T-cell (primary cell): ENCODE measurements around the gene ACAP2. TPM values are rescaled to one million over a fixed set of nuclear protein-coding genes. Genes with fewer than 3 reads are reported as not detected.

Experiments used
- ATAC-seq, 4 experiments: fragments of 200-7000 bp in 3 of 4; fragments of 150-1000 bp in 1 of 4; cut with Tn5 transposase; replicated peaks in 1 of 4; 1 replicate in 3 of 4; 2 replicates in 1 of 4; pipeline ENCODE4 v1.10.0; 2021; ENCODE audit warnings: moderate library complexity in 3 of 4, mild to moderate bottlenecking in 2 of 4, moderate number of reproducible peaks in 1 of 4
- CTCF ChIA-PET, 2 donors: fragments of 300-600 bp; sonication (Branson Sonifier 250); formaldehyde crosslinking; loops; one replicate each; lab custom pipeline; 2022; ENCODE audit warnings: antibody characterized with exemption in 2 of 2; lab: Charles Lee
- POLR2A ChIA-PET, 2 donors: fragments of 300-600 bp; sonication (Branson Sonifier 250); formaldehyde crosslinking; loops; one replicate each; lab custom pipeline; 2022; ENCODE audit warnings: antibody characterized with exemption in 2 of 2; lab: Charles Lee
- DNase-seq, 35 experiments: peaks; one replicate each; pipeline versions ENCODE4 v3.0.0 to v3.0.0-alpha.2; 2013 to 2023
- H3K27ac ChIP-seq: one replicate; pipeline ENCODE4 v1.5.1; 2013; ENCODE audit warnings: low read length
- H3K27me3 ChIP-seq, 2 experiments: replicated peaks in 1 of 2; 1 replicate in 1 of 2; 2 replicates in 1 of 2; pipeline versions ENCODE4 v1.6.1 to v1.7.0; 2013; ENCODE audit warnings: low read length in 1 of 2, mixed read lengths in 1 of 2; ENCODE audit not compliant: control insufficient read depth in 2 of 2, insufficient read depth in 2 of 2; ENCODE audit errors: extremely low read depth in 1 of 2
- H3K36me3 ChIP-seq, 2 donors: 1 replicate in 1 of 2; 2 replicates in 1 of 2; pipeline versions ENCODE4 v1.6.1 to v1.7.0; 2013; ENCODE audit warnings: low read length in 1 of 2; ENCODE audit not compliant: control insufficient read depth in 2 of 2, insufficient read depth in 1 of 2; ENCODE audit errors: extremely low read depth in 1 of 2
- H3K4me1 ChIP-seq, 2 experiments: 1 replicate in 1 of 2; 2 replicates in 1 of 2; pipeline versions ENCODE4 v1.6.1 to v1.7.0; 2013; ENCODE audit warnings: low read length in 2 of 2, mixed read lengths in 1 of 2; ENCODE audit not compliant: insufficient read depth in 2 of 2, control insufficient read depth in 1 of 2; ENCODE audit errors: extremely low read depth in 1 of 2
- H3K4me3 ChIP-seq, 2 donors: 1 replicate in 1 of 2; 2 replicates in 1 of 2; pipeline versions ENCODE4 v1.5.1 to v1.7.0; 2013; ENCODE audit warnings: mild to moderate bottlenecking in 2 of 2, low read length in 1 of 2, moderate library complexity in 1 of 2; ENCODE audit not compliant: control insufficient read depth in 1 of 2; ENCODE audit errors: extremely low read depth in 1 of 2
- H3K9me3 ChIP-seq: 2 replicates; pipeline ENCODE4 v1.7.0; 2013
- H3K27ac Mint-ChIP-seq, 2 donors: one replicate each; pipeline ENCODE4 v1.8.0; 2020 to 2021; ENCODE audit warnings: mild to moderate bottlenecking in 2 of 2, mixed read lengths in 2 of 2
- H3K27me3 Mint-ChIP-seq, 2 donors: one replicate each; pipeline ENCODE4 v1.8.0; 2021 to 2022; ENCODE audit warnings: mixed read lengths in 2 of 2
- H3K36me3 Mint-ChIP-seq: one replicate; pipeline ENCODE4 v1.8.0; 2021; ENCODE audit warnings: mixed read lengths
- H3K4me1 Mint-ChIP-seq, 3 donors: one replicate each; pipeline ENCODE4 v1.8.0; 2020 to 2022; ENCODE audit warnings: mixed read lengths in 3 of 3, mild to moderate bottlenecking in 1 of 3
- H3K4me3 Mint-ChIP-seq, 3 donors: one replicate each; pipeline ENCODE4 v1.8.0; 2020 to 2022; ENCODE audit warnings: mild to moderate bottlenecking in 3 of 3, mixed read lengths in 3 of 3, moderate library complexity in 3 of 3
- H3K9me3 Mint-ChIP-seq, 3 donors: one replicate each; pipeline ENCODE4 v1.8.0; 2020 to 2022; ENCODE audit warnings: mixed read lengths in 3 of 3
- WGBS: methylation state at CpG from one replicate; pipeline ENCODE4 v1.1.5; 2013; ENCODE audit warnings: missing lambda C conversion rate; ENCODE audit not compliant: insufficient coverage; 5-methylcytosine and 5-hydroxymethylcytosine counted together
- total RNA-seq, 35 experiments: library from RNA in 6 of 35; stranded (reverse) in 6 of 35; fragments of 120-200 nt in 1 of 35; gene quantifications; one replicate each; pipeline versions ENCODE4 v1.2.1 to v1.2.4 and lab custom pipeline; 2013 to 2026

Gene ACAP2
- total RNA-seq, 5 donors from 2014 or later (not counting 1 experiment from before 2014, with no cell fraction given) = 63.6 to 90.7 (median 72.5) TPM

DNA sequence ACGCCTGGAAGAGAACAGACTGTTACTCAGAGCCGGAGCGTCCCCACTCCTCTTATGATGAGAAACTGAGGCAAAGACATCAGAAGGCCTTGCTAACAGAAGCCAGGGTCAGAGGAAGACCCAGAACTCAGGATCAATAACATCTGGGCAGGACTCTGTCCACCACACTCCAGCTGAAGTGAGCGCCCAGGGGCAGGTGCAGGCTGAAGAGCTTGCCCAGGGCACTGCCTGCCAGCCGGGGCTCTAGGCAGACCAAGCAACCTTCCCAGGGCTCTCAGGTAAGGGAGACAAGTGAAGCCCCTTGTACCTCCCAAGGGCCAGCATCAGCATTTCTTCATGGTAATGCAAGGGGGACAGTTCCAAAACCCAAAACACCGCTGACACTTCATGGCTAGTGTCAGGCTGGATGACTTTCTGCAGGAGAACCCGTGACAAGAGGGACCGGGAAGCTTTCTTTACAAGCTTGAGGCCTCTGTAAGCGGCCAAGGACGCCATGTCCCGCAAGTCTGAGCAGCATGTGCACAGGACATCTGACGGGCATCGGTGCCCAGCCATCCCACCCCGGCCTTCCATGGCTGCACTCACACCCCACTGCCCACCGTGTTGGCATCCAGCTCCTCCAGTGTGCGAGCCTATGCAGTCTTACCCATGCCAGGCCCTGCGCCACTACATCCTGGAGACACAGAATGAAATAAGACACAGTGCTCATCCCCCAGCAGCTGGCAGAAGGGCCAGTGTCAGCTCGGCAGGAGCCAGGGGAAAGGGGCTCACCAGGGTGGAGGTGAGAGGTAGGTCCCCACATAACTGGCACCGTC, 186.0 kb downstream of the ACAP2 start:
- H3K9me3 ChIP-seq = no peaks in the 10 kb centered on the region
- ChIA-PET CTCF (interaction anchor here in 1 of 2 donors (0.6 to 1.4 kb wide), 2 partner anchors 506 to 585 kb away, joined by 4 to 5 read pairs; partner anchors contain the start of gene LSG1), POLR2A (no interaction called here)
- Mint-ChIP-seq H3K27ac (peak overlapping the region in 1 of 2 donors; percentile 66), H3K4me3 (no peak overlapping the region), H3K36me3 (no peaks in the 10 kb centered on the region), H3K27me3 (no peaks in the 10 kb centered on the region), H3K9me3 (no peaks in the 10 kb centered on the region), H3K4me1 (peaks cover 23 to 25% (median 24%) of the 10 kb centered on the region in 3 donors)
- 95% methylated on average over 17 of the region's 19 CpGs for WGBS
- H3K4me3 ChIP-seq = no peak overlapping the region
- no peaks in the 10 kb centered on the region for H3K27me3 ChIP-seq
- no peak for ATAC-seq
- peak in 1 of 35 experiments; percentile 6 for DNase-seq
- H3K4me1 ChIP-seq = peaks cover 8 to 28% of the 10 kb centered on the region in 2 experiments
- peaks cover 0 to 3% of the 10 kb centered on the region in 2 donors for H3K36me3 ChIP-seq
- no peak overlapping the region for H3K27ac ChIP-seq

DNA sequence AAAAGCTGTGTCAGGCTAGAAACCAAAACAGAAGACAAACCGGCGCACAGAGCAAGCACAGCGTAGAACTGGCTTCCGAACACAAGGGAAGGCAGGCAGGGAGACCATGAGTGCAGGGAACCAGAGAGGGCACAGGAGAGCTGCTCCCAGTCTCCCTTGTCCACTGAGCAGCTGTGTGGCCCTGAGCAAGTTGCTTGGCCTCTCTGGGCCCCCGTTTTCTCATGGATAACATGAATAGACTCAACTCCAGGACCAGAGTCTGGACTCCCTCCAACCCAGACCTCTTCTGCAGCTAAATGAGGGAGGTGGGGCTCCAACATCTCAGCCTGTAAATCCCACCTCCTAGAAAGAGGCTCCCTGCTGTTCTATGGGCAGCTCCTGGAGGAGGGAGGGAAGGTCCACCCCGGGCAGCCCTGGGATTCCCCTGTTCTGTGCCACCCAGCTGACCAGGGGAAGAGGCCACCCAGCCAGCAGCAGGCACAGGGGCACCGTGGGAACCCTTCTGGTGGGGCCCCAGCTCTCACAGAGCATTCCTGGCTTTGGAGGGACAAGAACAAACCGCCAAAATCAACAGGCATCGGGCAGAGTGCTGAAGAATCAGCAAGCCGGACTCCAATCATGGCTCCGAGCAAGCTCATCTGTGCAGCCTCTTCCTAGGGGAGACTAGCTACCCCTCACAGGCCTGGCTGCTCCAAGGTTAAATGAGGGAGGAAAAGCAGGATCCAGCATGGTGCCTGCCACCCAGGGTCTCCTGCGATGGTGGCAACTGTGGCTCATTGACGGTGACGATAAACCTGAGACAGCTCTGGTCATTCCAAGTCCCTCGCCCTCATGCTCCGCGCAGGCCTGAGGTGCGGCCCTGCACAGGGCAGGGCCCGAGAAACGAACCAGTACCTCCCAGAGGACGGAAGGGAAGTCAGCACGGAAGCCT, 187.0 kb downstream of the ACAP2 start:
- no peak overlapping the region for H3K27ac ChIP-seq
- no peaks in the 10 kb centered on the region for H3K27me3 ChIP-seq
- H3K9me3 ChIP-seq = no peaks in the 10 kb centered on the region
- H3K4me1 ChIP-seq = peaks cover 11 to 30% of the 10 kb centered on the region in 2 experiments
- H3K27ac Mint-ChIP-seq = no peak overlapping the region
- ATAC-seq = no peak
- H3K36me3 ChIP-seq = peaks cover 0 to 3% of the 10 kb centered on the region in 2 donors
- H3K9me3 Mint-ChIP-seq = no peaks in the 10 kb centered on the region
- no peak overlapping the region for H3K4me3 Mint-ChIP-seq
- DNase-seq = peak in 1 of 35 experiments; percentile 4
- no peak overlapping the region for H3K4me3 ChIP-seq
- no peaks in the 10 kb centered on the region for H3K27me3 Mint-ChIP-seq
- ChIA-PET POLR2A (no interaction called here), CTCF (interaction anchor here in 1 of 2 donors (0.6 kb wide), 1 partner anchor 505 kb away, joined by 4 read pairs; no protein-coding TSS in a partner anchor)
- H3K36me3 Mint-ChIP-seq = no peaks in the 10 kb centered on the region
- WGBS = 93% methylated on average over 19 of the region's 22 CpGs
- peaks cover 21 to 26% (median 26%) of the 10 kb centered on the region in 3 donors for H3K4me1 Mint-ChIP-seq

DNA sequence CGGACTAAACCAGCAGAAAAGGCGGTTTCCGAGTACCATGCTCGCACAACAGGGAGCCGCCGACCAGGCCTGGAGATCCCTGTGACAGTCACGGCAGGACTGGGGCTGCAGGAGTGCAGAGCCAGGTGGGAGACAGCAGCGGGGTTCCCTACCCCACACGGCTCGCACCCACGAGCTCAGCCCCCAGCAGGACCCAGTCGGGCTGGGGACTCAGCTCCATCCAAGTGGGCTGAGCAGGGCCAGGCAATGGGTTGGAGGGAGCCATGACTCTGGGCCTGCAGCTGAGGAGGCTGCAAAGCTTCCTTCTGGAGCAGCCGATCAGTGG, 187.7 kb downstream of the ACAP2 start:
- ChIA-PET CTCF (no interaction called here), POLR2A (no interaction called here)
- Mint-ChIP-seq H3K27me3 (no peaks in the 10 kb centered on the region), H3K9me3 (no peaks in the 10 kb centered on the region), H3K4me3 (no peak overlapping the region), H3K36me3 (no peaks in the 10 kb centered on the region), H3K27ac (no peak overlapping the region), H3K4me1 (peaks cover 22 to 30% (median 29%) of the 10 kb centered on the region in 3 donors)
- H3K4me1 ChIP-seq = peaks cover 13 to 26% of the 10 kb centered on the region in 2 experiments
- no peaks in the 10 kb centered on the region for H3K9me3 ChIP-seq
- ATAC-seq (no peak), DNase-seq (peak in 1 of 35 experiments; percentile 4)
- H3K36me3 ChIP-seq = peaks cover 0 to 3% of the 10 kb centered on the region in 2 donors
- no peaks in the 10 kb centered on the region for H3K27me3 ChIP-seq
- H3K27ac ChIP-seq = no peak overlapping the region
- no peak overlapping the region for H3K4me3 ChIP-seq
- WGBS = 93% methylated on average over 10 of the region's 13 CpGs

DNA sequence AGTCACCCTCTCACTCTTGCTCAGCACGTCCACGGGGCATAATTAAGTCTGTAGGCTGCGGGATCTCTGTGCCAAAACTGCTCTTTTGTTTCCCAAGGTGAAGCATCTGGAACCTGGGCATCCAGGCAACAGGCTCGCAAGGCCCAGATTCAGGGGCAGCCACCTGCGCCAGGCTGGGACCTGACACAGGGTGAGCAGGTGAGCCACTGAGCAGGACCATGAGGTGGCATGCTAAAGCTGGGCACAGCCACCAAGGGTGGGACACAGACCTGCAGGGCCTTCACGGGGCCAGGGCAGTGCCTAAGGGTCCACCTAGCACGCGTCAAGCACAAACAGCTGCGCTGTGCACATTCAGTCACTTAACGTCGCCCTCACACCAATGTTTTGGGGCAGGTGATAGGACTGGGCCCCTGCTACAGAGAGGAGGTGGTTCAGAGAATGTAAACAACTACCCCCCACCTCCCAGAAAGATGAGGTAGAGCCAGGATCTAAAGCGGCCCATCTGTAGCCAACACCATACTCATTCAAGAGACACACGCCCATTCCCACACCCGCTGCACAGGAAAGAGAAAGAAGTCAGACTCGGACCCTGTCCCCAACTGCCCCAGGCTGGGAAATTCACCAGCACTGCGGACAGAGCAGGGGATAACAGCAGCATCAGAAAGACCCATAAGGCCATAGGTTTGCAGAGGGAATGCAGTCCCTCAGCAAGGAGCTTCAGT, 188.2 kb downstream of the ACAP2 start:
- H3K27me3 ChIP-seq = no peaks in the 10 kb centered on the region
- Mint-ChIP-seq H3K4me1 (peaks cover 22 to 34% (median 31%) of the 10 kb centered on the region in 3 donors), H3K4me3 (no peak overlapping the region), H3K27ac (no peak overlapping the region), H3K27me3 (no peaks in the 10 kb centered on the region), H3K9me3 (no peaks in the 10 kb centered on the region), H3K36me3 (no peaks in the 10 kb centered on the region)
- H3K9me3 ChIP-seq = no peaks in the 10 kb centered on the region
- ATAC-seq = no peak
- WGBS = 94% methylated on average over 11 of the region's 16 CpGs
- H3K4me3 ChIP-seq = no peak overlapping the region
- peaks cover 13 to 26% of the 10 kb centered on the region in 2 experiments for H3K4me1 ChIP-seq
- peaks cover 0 to 3% of the 10 kb centered on the region in 2 donors for H3K36me3 ChIP-seq
- no peak overlapping the region for H3K27ac ChIP-seq
- DNase-seq = peak in 1 of 35 experiments; percentile 3
- ChIA-PET CTCF (no interaction called here), POLR2A (no interaction called here)

DNA sequence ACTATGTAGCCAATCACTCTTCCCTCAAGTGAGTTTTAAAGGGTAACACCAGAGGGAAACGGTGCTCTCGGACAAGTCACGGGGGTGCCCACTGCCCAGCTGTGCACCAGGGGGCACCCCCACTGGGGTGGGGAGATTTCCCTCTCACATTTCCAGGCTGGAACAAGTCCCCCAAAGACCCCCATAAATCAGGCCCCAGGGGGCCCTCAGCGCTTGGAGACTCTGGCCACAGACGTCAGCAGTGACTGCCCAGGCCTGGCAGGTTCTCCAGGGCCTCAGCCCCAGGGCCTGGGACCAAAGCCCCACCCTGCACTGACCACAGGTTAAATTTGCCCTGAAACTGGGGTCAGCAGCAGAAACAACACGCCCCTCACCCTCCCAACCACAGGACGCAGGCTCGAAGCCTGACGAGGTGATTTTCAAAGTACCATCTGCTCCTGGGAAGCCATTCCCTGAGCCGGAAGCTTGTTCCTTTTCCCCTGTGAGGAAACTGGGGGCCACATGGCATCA, 188.8 kb downstream of the ACAP2 start:
- CTCF ChIA-PET = no interaction called here
- no peaks in the 10 kb centered on the region for H3K27me3 ChIP-seq
- peaks cover 0 to 3% of the 10 kb centered on the region in 2 donors for H3K36me3 ChIP-seq
- no peak for ATAC-seq
- H3K4me3 ChIP-seq = no peak overlapping the region
- no peaks in the 10 kb centered on the region for H3K9me3 ChIP-seq
- peaks cover 11 to 19% of the 10 kb centered on the region in 2 experiments for H3K4me1 ChIP-seq
- POLR2A ChIA-PET = no interaction called here
- Mint-ChIP-seq H3K27ac (no peak overlapping the region), H3K27me3 (no peaks in the 10 kb centered on the region), H3K9me3 (no peaks in the 10 kb centered on the region), H3K36me3 (no peaks in the 10 kb centered on the region), H3K4me1 (peaks cover 20 to 34% (median 30%) of the 10 kb centered on the region in 3 donors), H3K4me3 (no peak overlapping the region)
- no peak overlapping the region for H3K27ac ChIP-seq
- DNase-seq = peak in 1 of 35 experiments; percentile 5
- WGBS = 95% methylated on average over 7 of the region's 10 CpGs
